ENCODE results near the gene HMX1.

DNA sequence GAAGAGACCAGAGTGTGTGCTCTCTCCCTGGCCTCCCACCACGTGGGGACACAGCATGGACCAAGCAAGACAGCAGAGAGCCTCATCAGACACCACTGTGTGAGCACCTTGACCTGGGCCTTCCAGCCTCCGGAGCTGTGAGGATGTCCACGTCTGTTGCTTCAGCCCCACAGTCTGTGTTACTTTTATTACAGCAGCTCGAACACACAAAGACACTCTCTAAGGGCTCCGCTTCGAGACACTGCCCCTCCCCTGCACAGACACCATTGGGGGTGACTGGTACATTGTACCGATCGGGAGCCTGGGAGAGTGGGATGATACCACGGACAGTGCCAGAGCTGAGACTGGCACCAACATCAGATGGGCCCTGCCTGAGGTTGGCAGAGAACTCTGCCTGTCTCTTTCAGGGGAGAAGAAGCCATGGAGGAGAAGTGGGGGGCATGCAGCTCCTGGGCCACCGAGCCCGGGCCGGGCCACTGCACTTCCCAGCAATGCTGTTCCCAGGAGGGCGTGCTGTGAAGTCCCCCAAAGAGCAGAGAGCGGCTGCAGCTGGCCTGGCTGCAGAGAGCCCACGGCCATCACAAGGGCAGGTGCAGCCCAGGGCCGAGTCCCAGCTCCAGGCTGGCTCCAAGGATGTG lies 48.1 kb upstream of the HMX1 start:
- TF ChIP-seq, protein P1, sequence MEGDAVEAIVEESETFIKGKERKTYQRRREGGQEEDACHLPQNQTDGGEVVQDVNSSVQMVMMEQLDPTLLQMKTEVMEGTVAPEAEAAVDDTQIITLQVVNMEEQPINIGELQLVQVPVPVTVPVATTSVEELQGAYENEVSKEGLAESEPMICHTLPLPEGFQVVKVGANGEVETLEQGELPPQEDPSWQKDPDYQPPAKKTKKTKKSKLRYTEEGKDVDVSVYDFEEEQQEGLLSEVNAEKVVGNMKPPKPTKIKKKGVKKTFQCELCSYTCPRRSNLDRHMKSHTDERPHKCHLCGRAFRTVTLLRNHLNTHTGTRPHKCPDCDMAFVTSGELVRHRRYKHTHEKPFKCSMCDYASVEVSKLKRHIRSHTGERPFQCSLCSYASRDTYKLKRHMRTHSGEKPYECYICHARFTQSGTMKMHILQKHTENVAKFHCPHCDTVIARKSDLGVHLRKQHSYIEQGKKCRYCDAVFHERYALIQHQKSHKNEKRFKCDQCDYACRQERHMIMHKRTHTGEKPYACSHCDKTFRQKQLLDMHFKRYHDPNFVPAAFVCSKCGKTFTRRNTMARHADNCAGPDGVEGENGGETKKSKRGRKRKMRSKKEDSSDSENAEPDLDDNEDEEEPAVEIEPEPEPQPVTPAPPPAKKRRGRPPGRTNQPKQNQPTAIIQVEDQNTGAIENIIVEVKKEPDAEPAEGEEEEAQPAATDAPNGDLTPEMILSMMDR (IDR thresholded peaks at IDR 0.05; ENCODE audit: extremely low read depth in 1 of 2, insufficient read depth in 1 of 2, low read depth in 1 of 2, low read length in 2 of 2): no peak
- TF ChIP-seq POLR2AphosphoS5 (IDR thresholded peaks at IDR 0.05; ENCODE audit: insufficient read depth, low read depth, low read length) (no peak), POLR2A (IDR thresholded peaks at IDR 0.05; ENCODE audit: low read depth, low read length) (no peak), JUN (IDR thresholded peaks at IDR 0.05; ENCODE audit: borderline replicate concordance, insufficient read depth, insufficient read length, low read depth) (no peak), FOS (IDR thresholded peaks at IDR 0.05; ENCODE audit: borderline replicate concordance, insufficient read depth, low read length) (no peak)
